Parathyroid adenoma (tissue), 2 donors: ENCODE results near the gene NFKBIZ.

Experiments used
- H2AFZ ChIP-seq: fragments of 300-600 bp; sonication (generic); one replicate; pipeline ENCODE4 v1.7.0; 2017; ENCODE audit warnings: antibody characterized with exemption, mild to moderate bottlenecking
- H3K27ac ChIP-seq: fragments of 300-600 bp; sonication (generic); one replicate; pipeline ENCODE4 v1.7.0; 2017
- H3K27me3 ChIP-seq: fragments of 300-600 bp; sonication (generic); one replicate; pipeline ENCODE4 v1.7.0; 2017; ENCODE audit warnings: low read length; ENCODE audit not compliant: control insufficient read depth, insufficient read depth
- H3K36me3 ChIP-seq: fragments of 300-600 bp; sonication (generic); one replicate; pipeline ENCODE4 v1.7.0; 2017; ENCODE audit warnings: low read length; ENCODE audit not compliant: control insufficient read depth, insufficient read depth
- H3K4me1 ChIP-seq: fragments of 300-600 bp; sonication (generic); one replicate; pipeline ENCODE4 v1.7.0; 2017; ENCODE audit warnings: control low read depth
- H3K4me2 ChIP-seq: fragments of 300-600 bp; sonication (generic); one replicate; pipeline ENCODE4 v1.7.0; 2017; ENCODE audit warnings: low read length
- H3K4me3 ChIP-seq: fragments of 300-600 bp; sonication (generic); one replicate; pipeline ENCODE4 v1.7.0; 2017; ENCODE audit warnings: low read depth, low read length
- H3K79me2 ChIP-seq: fragments of 300-600 bp; sonication (generic); one replicate; pipeline ENCODE4 v1.7.0; 2017; ENCODE audit warnings: control low read depth
- H3K9ac ChIP-seq: fragments of 300-600 bp; sonication (generic); one replicate; pipeline ENCODE4 v1.7.0; 2017; ENCODE audit warnings: mild to moderate bottlenecking
- H3K9me3 ChIP-seq: fragments of 300-600 bp; sonication (generic); one replicate; pipeline ENCODE4 v1.7.0; 2017; ENCODE audit warnings: low read length; ENCODE audit not compliant: control insufficient read depth
- CTCF ChIP-seq: fragments of 300-600 bp; sonication (generic); IDR thresholded peaks from one replicate; pipeline ENCODE4 v1.7.0; 2017; ENCODE audit warnings: antibody characterized with exemption, mild to moderate bottlenecking
- donor health status: primary hyperparathyroidism.

The NFKBIZ gene

DNA sequence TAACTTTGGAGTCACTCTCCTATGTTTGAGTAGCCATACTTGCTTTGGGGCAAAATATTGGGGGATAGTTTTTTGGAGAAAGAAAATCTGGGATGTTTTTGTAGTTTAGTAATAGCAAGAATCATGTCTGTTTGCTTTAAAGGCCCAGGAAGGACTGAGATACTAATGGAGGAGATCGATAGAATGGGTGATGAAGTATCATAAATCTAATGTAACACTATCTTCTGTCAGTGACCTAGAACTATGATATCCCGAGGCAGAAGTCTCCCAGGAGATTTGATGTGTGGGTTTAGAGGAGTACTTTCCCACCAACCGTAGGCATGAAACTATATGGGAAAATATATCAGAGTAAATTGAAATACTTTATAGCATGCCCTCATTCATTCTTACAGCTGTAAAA is 21.0 kb upstream of the NFKBIZ start:
- Histone ChIP-seq H3K4me2 (no peak overlapping the region), H3K27me3 (no peaks in the 10 kb centered on the region), H3K79me2 (no peaks in the 10 kb centered on the region), H3K9ac (no peak overlapping the region), H2AFZ (peak overlapping the region; percentile 95), H3K36me3 (no peaks in the 10 kb centered on the region), H3K27ac (peak overlapping the region; percentile 85), H3K4me3 (no peak overlapping the region), H3K4me1 (peaks cover 11% of the 10 kb centered on the region), H3K9me3 (no peaks in the 10 kb centered on the region)
- TF ChIP-seq CTCF, result no peak

DNA sequence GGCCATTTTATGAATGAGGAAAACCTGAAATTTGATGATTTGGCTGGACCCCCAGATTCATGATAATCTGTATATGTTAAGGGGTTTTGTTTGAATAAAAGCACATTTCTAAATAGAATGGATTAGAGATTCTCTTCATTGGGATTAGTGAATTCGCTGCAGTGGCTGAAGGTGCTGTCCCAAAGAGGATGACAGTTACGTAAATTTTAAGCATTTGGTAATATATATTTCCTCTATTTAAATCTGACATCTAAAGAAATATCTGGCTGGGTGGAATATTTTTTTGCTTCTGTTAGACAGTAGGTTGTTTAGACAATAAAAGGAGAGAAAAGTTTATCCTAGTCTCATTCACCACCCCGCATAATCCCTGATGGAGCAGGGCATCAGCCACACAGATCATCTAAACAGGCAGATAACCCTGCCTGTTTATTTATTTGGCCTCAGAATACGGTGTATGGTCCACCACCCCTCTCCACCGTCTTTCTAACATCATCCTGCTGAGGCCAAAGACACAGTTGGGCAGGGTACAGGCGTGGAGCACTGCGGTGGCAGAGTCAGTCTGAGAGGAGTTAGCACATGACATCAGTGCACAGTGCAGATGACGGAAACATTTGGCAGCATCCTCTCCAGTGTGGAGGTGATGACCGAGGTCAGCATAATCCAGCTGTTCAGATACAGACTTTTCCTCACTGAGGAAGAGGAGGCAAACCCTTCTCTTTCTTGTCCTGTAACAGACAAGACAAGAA is 20.4 kb upstream of the NFKBIZ start:
- Histone ChIP-seq H3K27ac (peak overlapping the region; percentile 85), H3K4me3 (no peak overlapping the region), H3K4me2 (no peak overlapping the region), H3K9ac (no peak overlapping the region), H3K9me3 (no peaks in the 10 kb centered on the region), H3K79me2 (no peaks in the 10 kb centered on the region), H3K27me3 (no peaks in the 10 kb centered on the region), H2AFZ (peak overlapping the region; percentile 58), H3K4me1 (peaks cover 13% of the 10 kb centered on the region), H3K36me3 (no peaks in the 10 kb centered on the region)
- no peak for TF ChIP-seq CTCF

GRCh38 chr3:101829437-101829830 is 19.9 kb upstream of the NFKBIZ start:
- Histone ChIP-seq H3K4me1 (peaks cover 13% of the 10 kb centered on the region), H3K4me2 (no peak overlapping the region), H3K9ac (no peak overlapping the region), H3K27me3 (no peaks in the 10 kb centered on the region), H2AFZ (peak overlapping the region; percentile 58), H3K9me3 (no peaks in the 10 kb centered on the region), H3K4me3 (no peak overlapping the region), H3K27ac (peak overlapping the region; percentile 47), H3K79me2 (no peaks in the 10 kb centered on the region), H3K36me3 (no peaks in the 10 kb centered on the region)
- no peak for TF ChIP-seq CTCF

DNA sequence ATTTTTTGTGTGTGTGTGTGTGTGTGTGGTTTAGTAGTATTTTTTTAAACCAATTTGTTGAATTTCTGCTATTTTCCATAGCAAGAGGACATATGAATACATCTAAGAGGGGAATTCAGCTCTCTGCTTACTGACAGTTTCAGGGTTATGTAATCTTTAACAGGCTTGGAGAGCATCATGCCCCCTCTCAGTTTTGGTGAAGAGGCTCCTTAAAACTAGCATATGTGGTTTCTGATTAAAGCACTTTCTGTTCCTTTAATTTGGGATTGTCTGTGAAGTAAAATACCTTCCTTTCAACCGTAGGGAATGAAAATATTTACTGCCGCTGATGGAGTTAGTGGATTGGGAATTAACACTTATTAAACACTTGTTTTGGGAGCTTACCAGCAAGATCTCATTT is 19.4 kb upstream of the NFKBIZ start:
- H3K79me2 ChIP-seq, result no peaks in the 10 kb centered on the region
- H3K4me3 ChIP-seq, result no peak overlapping the region
- TF ChIP-seq CTCF, result no peak
- peaks cover 13% of the 10 kb centered on the region for H3K4me1 ChIP-seq
- no peak overlapping the region for H3K4me2 ChIP-seq
- H2AFZ ChIP-seq, result no peak overlapping the region
- no peaks in the 10 kb centered on the region for H3K27me3 ChIP-seq
- no peaks in the 10 kb centered on the region for H3K9me3 ChIP-seq
- no peaks in the 10 kb centered on the region for H3K36me3 ChIP-seq
- H3K27ac ChIP-seq, result no peak overlapping the region
- no peak overlapping the region for H3K9ac ChIP-seq

DNA sequence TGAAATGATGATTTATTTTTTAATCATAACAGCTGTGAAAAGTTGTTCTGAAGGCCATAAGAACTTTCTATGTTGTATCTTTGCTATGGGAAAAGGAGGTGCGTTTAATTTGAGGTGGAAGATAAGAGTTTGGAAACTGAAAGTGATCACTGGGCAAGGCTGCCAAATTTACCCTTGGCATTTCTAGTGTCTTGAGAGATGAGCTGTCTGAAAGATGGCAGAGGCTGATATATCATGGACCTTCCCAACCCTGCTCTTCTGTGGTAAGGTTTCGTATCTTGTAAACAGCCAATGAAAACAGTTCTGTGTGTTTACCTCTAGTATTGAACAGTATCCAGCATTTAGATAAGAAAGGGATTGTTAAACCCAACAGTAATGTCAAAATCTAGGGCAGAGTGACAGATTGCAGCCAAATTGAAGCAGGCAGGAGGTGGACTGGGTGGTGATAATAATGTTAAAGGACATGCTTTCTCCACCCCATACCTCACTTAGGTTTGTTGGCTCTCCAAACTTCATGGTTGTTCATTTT is 15.8 kb upstream of the NFKBIZ start:
- Histone ChIP-seq H2AFZ (peak overlapping the region; percentile 44), H3K27ac (peak overlapping the region; percentile 2), H3K79me2 (no peaks in the 10 kb centered on the region), H3K4me1 (peaks cover 23% of the 10 kb centered on the region), H3K9ac (no peak overlapping the region), H3K9me3 (no peaks in the 10 kb centered on the region), H3K4me2 (no peak overlapping the region), H3K27me3 (no peaks in the 10 kb centered on the region), H3K4me3 (no peak overlapping the region), H3K36me3 (no peaks in the 10 kb centered on the region)
- TF ChIP-seq CTCF, result no peak
